ENCODE data around the gene GZMM. TPM values are rescaled to one million over a fixed set of nuclear protein-coding genes. Genes with fewer than 3 reads are reported as not detected.

GZMM gene
- total and polyA plus RNA-seq, 2 of the 13 experiments (the other 11 are each of a cell fraction or from before 2014, with no cell fraction given): 0.07 TPM; not detected in 1

- TF ChIP-seq THRA (CRISPR knock-in tag; IDR thresholded peaks at IDR 0.05; ENCODE audit: borderline replicate concordance) (no peak), ZNF501 (CRISPR knock-in tag; IDR thresholded peaks at IDR 0.05) (peak; percentile 37; the same call in 1 of the 2 replicates), TAF1 (CRISPR knock-in tag; IDR thresholded peaks at IDR 0.05) (peak; percentile 8; the same call in 1 of the 2 replicates), TERF1 (CRISPR knock-in tag; IDR thresholded peaks at IDR 0.05) (no peak), ZNF225 (CRISPR knock-in tag; IDR thresholded peaks at IDR 0.05) (0 out of 2 replicates have a peak, but pooled peaks have one; percentile 0), MYC (CRISPR knock-in tag; IDR thresholded peaks at IDR 0.05; ENCODE audit: borderline replicate concordance) (peak; percentile 29; the same call in 1 of the 2 replicates), ZNF343 (CRISPR knock-in tag; IDR thresholded peaks at IDR 0.05) (no peak), IRF9 (CRISPR knock-in tag; IDR thresholded peaks at IDR 0.05; ENCODE audit: borderline replicate concordance) (no peak), TRIM22 (IDR thresholded peaks at IDR 0.05) (no peak), ZHX2 (IDR thresholded peaks at IDR 0.05; ENCODE audit: low read depth) (no peak), ZHX2 (CRISPR knock-in tag; IDR thresholded peaks at IDR 0.05; ENCODE audit: borderline replicate concordance) (0 out of 2 replicates have a peak, but pooled peaks have one; percentile 10)
Measured at GRCh38 chr19:531753-532560, 11.9 kb upstream of the GZMM start, which contains the start of gene CDC34 (continued).

Measured in HepG2 (cell line).